GM20000 (cell line): ENCODE data around the gene PAQR3.
A peak's percentile ranks its signal among the peaks of the same experiment; 100 is the strongest.
"Not testable (repeated sequence)": the region's sequence is repeated elsewhere in the genome, so short reads cannot be mapped to it uniquely, and the experiment has no call there.

Source experiments
- DNase-seq: peaks from one replicate; pipeline ENCODE4 v3.0.0; 2012; ENCODE audit warnings: low spot score
- TF ChIP-seq, protein P1 (sequence below): IDR thresholded peaks from 2 replicates; pipeline ENCODE4 v1.5.1; 2012; ENCODE audit warnings: mild to moderate bottlenecking, control low read depth; ENCODE audit errors: extremely low read depth, missing control alignments

PAQR3 gene

GRCh38 chr4:78876568-78877320 lies 62.5 kb downstream of the PAQR3 start:
- TF ChIP-seq, protein P1, sequence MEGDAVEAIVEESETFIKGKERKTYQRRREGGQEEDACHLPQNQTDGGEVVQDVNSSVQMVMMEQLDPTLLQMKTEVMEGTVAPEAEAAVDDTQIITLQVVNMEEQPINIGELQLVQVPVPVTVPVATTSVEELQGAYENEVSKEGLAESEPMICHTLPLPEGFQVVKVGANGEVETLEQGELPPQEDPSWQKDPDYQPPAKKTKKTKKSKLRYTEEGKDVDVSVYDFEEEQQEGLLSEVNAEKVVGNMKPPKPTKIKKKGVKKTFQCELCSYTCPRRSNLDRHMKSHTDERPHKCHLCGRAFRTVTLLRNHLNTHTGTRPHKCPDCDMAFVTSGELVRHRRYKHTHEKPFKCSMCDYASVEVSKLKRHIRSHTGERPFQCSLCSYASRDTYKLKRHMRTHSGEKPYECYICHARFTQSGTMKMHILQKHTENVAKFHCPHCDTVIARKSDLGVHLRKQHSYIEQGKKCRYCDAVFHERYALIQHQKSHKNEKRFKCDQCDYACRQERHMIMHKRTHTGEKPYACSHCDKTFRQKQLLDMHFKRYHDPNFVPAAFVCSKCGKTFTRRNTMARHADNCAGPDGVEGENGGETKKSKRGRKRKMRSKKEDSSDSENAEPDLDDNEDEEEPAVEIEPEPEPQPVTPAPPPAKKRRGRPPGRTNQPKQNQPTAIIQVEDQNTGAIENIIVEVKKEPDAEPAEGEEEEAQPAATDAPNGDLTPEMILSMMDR, result no peak
- DNase-seq, result no peak

DNA sequence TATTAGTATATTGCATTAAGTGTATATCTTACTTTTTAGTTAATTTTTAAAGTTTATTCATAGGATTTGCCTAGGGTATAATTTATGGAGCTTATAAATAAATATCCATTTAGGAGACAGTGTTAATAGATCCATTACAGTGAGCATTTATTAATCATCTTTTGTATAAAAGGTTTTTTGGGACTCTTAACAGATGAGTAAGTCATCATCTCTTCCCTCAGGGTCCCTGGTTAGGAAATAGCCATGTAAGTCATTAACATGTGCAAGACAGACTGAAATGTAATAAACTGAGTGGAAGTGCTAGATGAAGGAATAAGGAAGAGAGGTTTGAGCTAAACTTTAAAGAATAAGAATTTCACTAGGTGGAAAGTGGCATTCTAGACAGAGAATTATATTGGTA lies 69.2 kb downstream of the PAQR3 start:
- no peak for DNase-seq

DNA sequence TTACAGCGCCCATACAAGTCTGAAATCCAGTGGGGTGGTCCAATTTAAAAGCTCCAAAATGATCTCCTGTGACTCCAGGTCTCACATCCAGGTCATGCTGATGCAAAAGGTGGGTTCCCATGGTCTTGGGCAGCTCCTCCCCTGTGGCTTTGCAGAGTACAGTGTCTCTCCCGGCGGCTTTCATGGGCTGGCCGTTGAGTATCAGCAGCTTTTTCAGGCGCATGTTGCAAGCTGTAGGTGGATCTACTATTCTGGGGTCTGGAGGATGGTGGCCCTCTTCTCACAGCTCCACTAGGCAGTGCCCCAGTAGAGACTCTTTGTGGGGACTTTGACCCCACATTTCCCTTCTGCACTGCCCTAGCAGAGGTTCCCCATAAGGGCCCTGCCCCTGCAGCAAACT lies 70.5 kb downstream of the PAQR3 start:
- not testable (repeated sequence) for DNase-seq

More for the DNA sequence above, 69.2 kb downstream of the PAQR3 start:
- TF ChIP-seq, protein P1, result no peak

- TF ChIP-seq, protein P1, result no peak
Observed at GRCh38 chr4:78865451-78865850, 73.8 kb downstream of the PAQR3 start.

DNA sequence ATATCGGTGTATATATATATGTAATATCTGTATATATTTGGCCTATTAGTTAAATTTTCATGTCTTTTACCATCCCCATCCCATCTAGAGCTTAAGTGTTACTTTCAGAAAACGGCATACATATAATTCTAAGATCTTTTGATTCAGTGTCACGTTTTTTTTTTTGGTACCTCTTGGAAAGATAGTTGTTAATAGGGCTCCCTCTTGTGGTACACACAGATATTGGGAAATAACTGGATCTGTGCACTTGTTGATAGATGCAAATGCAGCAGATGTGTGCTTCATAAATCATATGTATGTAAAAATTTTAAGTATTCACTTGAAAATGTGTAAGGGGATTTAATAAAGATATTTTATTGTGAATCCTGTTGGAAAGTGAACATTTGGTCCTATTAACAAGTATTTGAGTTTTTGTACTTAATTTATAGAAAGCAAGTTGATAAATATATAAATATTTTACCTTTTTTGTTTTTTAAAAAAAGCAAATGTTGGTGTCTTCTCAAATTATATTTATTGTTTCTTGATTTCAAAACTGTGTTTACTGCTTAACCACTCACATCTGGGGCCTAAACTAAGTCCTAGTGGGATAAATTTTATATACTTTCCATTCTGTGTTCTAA lies 74.7 kb downstream of the PAQR3 start:
- TF ChIP-seq, protein P1, result peak; percentile 47
- peak; percentile 18 for DNase-seq

More at GRCh38 chr4:78865451-78865850, 73.8 kb downstream of the PAQR3 start:
- DNase-seq, result no peak

DNA sequence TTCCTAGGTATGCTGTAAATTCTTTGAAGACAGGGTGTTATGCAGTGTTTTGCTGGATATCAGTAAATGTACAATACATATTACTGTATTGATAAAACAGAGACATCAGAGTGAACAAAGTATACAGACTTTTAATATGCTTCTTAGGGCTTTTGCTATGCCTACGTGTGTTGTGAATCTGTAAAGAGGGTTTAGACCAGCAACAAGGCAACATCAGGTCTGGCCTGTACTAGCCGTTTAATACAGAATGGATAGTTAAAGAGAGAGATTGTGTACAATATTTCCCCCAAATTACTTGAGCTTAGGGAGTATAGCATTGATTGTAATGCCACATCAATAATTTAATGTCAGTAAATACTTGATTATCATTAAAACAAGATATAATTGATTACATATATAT lies 75.2 kb downstream of the PAQR3 start:
- TF ChIP-seq, protein P1, result no peak
- DNase-seq, result no peak

- DNase-seq, result no peak
- TF ChIP-seq, protein P1, result no peak
Observed at GRCh38 chr4:78863254-78863869, 75.9 kb downstream of the PAQR3 start.
